ENCODE results near the gene TCFL5.

DNA sequence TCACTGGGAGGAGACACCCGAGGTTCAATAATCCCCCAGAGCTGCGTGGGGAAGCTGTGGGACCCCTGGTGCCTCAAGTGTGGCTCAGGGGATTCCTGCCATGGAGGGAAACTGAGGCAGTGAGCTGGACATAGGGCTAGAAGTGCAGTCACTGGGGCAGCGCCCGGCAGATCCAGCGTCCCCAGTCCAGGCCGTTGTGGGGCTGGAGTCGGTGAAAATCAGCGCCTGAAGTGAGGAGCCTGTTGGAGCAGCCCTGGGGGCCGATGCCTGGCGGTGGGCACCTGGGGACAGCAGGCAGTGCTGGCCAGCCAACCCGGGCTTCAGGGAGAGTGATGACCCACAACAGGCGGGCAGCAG lies 46.9 kb downstream of the TCFL5 start:
- no peak for TF ChIP-seq POLR2A (IDR thresholded peaks at IDR 0.05)
- TF ChIP-seq, protein P1, sequence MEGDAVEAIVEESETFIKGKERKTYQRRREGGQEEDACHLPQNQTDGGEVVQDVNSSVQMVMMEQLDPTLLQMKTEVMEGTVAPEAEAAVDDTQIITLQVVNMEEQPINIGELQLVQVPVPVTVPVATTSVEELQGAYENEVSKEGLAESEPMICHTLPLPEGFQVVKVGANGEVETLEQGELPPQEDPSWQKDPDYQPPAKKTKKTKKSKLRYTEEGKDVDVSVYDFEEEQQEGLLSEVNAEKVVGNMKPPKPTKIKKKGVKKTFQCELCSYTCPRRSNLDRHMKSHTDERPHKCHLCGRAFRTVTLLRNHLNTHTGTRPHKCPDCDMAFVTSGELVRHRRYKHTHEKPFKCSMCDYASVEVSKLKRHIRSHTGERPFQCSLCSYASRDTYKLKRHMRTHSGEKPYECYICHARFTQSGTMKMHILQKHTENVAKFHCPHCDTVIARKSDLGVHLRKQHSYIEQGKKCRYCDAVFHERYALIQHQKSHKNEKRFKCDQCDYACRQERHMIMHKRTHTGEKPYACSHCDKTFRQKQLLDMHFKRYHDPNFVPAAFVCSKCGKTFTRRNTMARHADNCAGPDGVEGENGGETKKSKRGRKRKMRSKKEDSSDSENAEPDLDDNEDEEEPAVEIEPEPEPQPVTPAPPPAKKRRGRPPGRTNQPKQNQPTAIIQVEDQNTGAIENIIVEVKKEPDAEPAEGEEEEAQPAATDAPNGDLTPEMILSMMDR (IDR thresholded peaks at IDR 0.05) = no peak
